GM12891 (cell line): ENCODE measurements around the gene AK4.

Experiments
- POLR2A ChIP-seq: IDR thresholded peaks from 2 replicates; pipeline ENCODE4 v1.6.1; 2011; ENCODE audit warnings: low read depth, low read length, control low read depth
- POLR2AphosphoS5 ChIP-seq: IDR thresholded peaks from 2 replicates; pipeline ENCODE4 v1.6.1; 2011; ENCODE audit warnings: low read depth, low read length, control low read depth
- SPI1 ChIP-seq: IDR thresholded peaks from 2 replicates; pipeline ENCODE4 v1.6.1; 2011; ENCODE audit warnings: low read depth, low read length, control low read depth
- TAF1 ChIP-seq: IDR thresholded peaks from 2 replicates; pipeline ENCODE4 v1.6.1; 2011; ENCODE audit warnings: low read depth, low read length, control low read depth

DNA sequence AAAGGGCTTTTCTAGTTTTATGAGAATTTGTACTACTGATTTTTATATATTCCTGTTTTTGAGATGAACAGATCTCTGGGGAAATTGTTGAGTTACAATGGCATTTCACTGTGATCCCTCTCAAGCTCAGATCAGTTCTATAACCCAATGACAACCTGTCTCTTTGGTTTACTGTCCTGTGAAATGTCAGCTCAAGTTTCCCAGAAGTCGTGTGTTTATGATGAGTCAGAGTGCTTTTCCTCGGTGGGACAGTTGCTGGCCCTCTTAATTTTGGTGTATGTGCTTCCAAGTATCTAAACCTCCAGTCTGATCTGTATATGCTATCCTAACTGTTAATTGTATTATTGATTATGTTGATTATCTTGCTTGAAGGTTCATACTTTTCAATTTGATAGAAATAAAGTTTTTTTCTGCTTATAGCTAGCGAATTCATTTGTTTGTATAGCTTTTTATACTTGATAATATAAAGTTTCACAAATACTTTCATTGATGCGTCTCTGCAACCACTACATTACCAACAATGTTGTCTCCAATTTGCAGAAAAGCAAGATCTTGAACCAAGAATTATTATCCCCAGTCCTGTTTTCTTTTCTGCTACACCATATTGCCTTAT is 83.8 kb downstream of the AK4 start:
- no peak for TF ChIP-seq SPI1
- TF ChIP-seq POLR2A: no peak
- TF ChIP-seq POLR2AphosphoS5: no peak
- TF ChIP-seq TAF1: no peak
